ENCODE data around the gene SPACDR. TPM values are rescaled to one million over a fixed set of nuclear protein-coding genes. Genes with fewer than 3 reads are reported as not detected.

The SPACDR gene
- total RNA-seq, 1 donor from 2014 or later, result 1.7 TPM

DNA sequence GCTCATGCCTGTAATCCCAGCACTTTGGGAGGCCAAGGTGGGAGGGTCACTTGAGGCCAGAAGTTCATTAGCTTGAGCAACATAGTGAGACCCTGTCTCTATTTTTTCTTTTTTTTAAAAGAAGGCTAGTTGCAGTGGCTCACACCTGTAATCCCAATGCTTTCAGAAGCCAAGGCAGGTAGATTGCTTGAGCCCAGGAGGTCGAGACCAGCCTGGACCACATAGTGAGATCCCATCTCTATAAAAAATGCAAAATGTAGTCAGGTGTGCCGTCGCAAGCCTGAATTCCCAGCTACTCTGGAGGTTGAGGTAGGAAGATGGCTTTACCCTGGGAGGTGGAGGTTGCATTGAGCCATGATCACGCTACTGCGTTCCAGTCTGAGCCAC is 27.1 kb upstream of the SPACDR start:
- peaks cover 14% of the 10 kb centered on the region for H3K4me1 ChIP-seq
- no peak for DNase-seq
- H3K4me3 ChIP-seq, result no peak overlapping the region
- no peak for ATAC-seq
- peaks cover 7% of the 10 kb centered on the region for H3K27me3 ChIP-seq (ENCODE audit: low read depth)
- no peak for TF ChIP-seq CTCF (IDR thresholded peaks at IDR 0.05)
- H3K27ac ChIP-seq, result no peak overlapping the region
- no peaks in the 10 kb centered on the region for H3K36me3 ChIP-seq
- intact Hi-C loops (cut with DNase I), result no loop called here
- no peaks in the 10 kb centered on the region for H3K9me3 ChIP-seq

DNA sequence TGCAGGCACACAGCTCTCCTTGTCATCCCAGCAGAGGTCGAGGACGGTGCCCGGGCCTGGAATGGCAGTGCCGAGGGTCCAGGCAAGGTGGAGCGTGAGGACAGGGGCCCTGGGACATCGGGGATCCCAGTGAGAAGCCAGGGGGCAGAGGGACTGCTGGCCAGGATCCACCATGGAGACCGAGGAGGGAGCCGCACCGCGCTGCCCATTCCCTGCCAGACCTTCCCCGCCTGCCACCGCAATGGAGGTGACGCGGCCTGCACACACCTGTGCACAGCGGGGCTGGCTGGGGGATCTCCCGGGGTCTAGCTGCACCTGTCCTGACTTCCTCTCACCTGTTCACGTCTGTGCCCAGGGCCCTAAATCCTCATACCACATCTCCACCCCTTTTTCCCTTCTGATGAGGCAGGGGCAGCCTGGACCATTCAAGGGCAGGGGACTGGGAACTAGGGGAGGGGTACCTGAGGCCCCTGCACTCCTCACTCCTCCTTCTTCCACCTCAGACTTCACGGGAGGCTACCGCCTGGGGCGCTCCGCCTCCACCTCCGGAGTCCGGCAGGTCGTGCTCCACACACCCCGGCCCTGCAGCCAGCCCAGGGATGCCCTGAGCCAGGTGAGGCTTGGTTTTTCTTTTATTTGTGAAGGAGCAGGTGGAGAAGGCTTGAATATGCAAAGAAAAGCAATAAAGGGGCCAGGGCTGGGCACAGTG is 26.6 kb upstream of the SPACDR start:
- DNase-seq (no peak), ATAC-seq (no peak)
- Histone ChIP-seq H3K36me3 (no peaks in the 10 kb centered on the region), H3K27me3 (ENCODE audit: low read depth) (peaks cover 7% of the 10 kb centered on the region), H3K4me3 (no peak overlapping the region), H3K9me3 (no peaks in the 10 kb centered on the region), H3K4me1 (peaks cover 14% of the 10 kb centered on the region), H3K27ac (no peak overlapping the region)
- no peak for TF ChIP-seq CTCF (IDR thresholded peaks at IDR 0.05)
- intact Hi-C loops (cut with DNase I), result no loop called here

GRCh38 chr7:100489824-100490223 is 25.8 kb upstream of the SPACDR start:
- H3K27me3 ChIP-seq (ENCODE audit: low read depth), result peaks cover 7% of the 10 kb centered on the region
- DNase-seq (no peak), ATAC-seq (no peak)
- TF ChIP-seq CTCF (IDR thresholded peaks at IDR 0.05), result no peak
- H3K9me3 ChIP-seq, result no peaks in the 10 kb centered on the region
- H3K4me3 ChIP-seq, result no peak overlapping the region
- no peaks in the 10 kb centered on the region for H3K36me3 ChIP-seq
- peaks cover 14% of the 10 kb centered on the region for H3K4me1 ChIP-seq
- no peak overlapping the region for H3K27ac ChIP-seq
- intact Hi-C loops (cut with DNase I), result no loop called here

DNA sequence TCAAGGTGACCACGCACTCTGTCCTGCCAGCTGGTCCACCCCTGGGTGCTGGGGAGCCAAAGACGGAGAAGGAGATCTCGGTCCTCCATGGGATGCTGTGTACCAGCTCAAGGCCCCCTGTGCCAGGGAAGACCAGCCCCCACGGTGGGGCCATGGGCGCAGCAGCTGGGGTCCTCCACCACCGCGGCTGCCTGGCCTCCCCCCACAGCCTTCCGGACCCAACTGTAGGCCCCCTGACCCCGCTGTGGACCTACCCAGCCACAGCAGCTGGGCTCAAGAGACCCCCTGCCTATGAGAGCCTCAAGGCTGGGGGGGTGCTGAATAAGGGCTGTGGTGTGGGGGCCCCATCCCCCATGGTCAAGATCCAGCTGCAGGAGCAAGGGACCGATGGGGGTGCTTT is 25.1 kb upstream of the SPACDR start:
- ATAC-seq (no peak), DNase-seq (no peak)
- no peak overlapping the region for H3K4me3 ChIP-seq
- TF ChIP-seq CTCF (IDR thresholded peaks at IDR 0.05), result no peak
- intact Hi-C loops (cut with DNase I), result no loop called here
- H3K27me3 ChIP-seq (ENCODE audit: low read depth), result peaks cover 7% of the 10 kb centered on the region
- peaks cover 13% of the 10 kb centered on the region for H3K4me1 ChIP-seq
- no peaks in the 10 kb centered on the region for H3K36me3 ChIP-seq
- no peaks in the 10 kb centered on the region for H3K9me3 ChIP-seq
- H3K27ac ChIP-seq, result no peak overlapping the region

GRCh38 chr7:100488333-100489095 is 24.5 kb upstream of the SPACDR start:
- Histone ChIP-seq H3K9me3 (no peaks in the 10 kb centered on the region), H3K36me3 (no peaks in the 10 kb centered on the region), H3K4me3 (no peak overlapping the region), H3K4me1 (peaks cover 7% of the 10 kb centered on the region), H3K27me3 (ENCODE audit: low read depth) (peaks cover 3% of the 10 kb centered on the region), H3K27ac (no peak overlapping the region)
- no peak for DNase-seq
- ATAC-seq, result no peak
- no peak for TF ChIP-seq CTCF (IDR thresholded peaks at IDR 0.05)
- intact Hi-C loops (cut with DNase I), result no loop called here

Measured in lower lobe of right lung (tissue), 2 donors.